ENCODE results near the gene HMGCS2.
"Not testable (repeated sequence)": the region's sequence is repeated elsewhere in the genome, so short reads cannot be mapped to it uniquely, and the experiment has no call there.

Gene HMGCS2

GRCh38 chr1:119787776-119788175 lies 19.1 kb upstream of the HMGCS2 start:
- no peak for DNase-seq (ENCODE audit: low read depth)

GRCh38 chr1:119786473-119787050 lies 17.9 kb upstream of the HMGCS2 start:
- not testable (repeated sequence) for DNase-seq (ENCODE audit: low read depth)

DNA sequence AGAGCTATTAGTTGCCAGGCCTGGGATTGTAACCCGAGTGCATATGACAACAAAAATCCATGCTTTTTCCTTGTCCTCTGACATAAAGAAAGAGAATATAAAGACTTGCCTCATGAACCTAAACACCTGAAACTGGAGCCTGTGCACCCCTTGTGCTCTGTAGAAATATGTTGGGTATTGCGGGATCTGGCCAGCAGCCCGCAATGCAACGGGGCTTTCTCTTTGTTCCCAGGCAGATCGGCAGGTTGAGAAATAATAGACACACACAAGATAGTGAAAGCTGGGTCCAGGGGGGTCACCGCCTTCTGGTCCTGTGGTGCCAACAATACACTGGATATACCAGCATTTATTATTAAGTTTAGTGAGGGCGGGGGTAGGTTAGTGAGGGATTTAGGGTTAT lies 17.3 kb upstream of the HMGCS2 start:
- not testable (repeated sequence) for DNase-seq (ENCODE audit: low read depth)

DNA sequence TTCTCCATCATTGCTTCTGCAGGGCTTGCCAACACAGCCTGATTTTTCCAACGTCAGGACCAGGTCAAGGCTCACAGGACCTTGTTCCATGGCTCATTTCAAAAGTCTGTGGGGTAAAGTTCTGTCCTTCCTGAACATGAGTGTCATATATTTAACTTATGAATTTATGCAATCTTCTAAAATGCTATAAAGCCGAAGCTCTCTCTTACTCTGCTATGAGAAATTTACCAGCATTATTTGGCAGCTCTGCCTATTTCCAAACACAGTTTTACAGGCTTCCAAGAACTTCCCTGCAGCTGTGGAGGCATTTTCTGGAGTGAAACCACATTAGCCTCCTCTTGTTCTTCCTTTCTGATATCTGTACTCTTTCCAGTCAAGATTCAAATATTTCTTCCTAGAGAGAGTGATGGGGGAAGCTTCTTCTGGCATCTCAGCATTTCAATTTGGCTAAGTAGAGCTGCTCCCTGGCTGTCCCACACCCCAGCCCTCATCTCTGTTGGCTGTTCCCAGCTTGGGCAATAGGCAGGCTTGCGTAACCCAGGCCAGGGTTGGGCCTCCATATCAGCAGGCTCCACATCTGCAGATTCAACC lies 15.6 kb upstream of the HMGCS2 start:
- no peak for DNase-seq (ENCODE audit: low read depth)

- DNase-seq (ENCODE audit: low read depth): no peak
These were observed 14.9 kb upstream of the HMGCS2 start for GRCh38 chr1:119783354-119784185.

DNA sequence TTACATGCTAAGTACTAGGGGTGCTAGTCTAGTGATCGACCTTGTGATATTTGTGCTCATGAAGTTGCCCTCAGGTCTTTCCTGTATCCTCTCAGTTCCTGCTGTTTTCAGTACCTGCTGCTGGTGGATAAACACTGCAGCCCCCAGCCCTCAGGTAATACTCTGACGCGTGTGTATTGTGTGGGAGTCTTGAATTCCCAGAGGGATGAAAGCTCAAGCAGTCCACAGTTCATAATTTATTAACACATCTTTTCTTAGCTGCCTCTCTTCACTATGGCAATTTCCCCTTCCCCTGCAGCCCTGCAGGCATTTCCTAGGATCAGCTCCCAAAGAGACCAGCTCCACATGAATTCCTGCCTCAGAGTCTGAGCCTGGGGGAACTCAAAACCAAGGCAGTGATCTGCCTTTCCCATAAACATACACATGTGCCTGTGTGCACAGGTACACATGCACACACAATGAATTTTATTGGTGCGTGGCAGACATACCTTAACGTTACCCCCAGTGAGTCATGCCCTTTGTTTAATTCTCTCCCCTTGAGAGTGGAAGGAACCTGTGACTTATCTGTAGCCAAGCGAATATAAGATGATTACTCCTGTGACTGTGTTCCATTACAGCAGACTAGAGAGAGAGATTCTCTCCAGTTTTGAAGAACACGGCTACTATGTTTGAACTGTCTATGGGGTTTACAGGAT lies 14.1 kb upstream of the HMGCS2 start:
- DNase-seq (ENCODE audit: low read depth): no peak

DNA sequence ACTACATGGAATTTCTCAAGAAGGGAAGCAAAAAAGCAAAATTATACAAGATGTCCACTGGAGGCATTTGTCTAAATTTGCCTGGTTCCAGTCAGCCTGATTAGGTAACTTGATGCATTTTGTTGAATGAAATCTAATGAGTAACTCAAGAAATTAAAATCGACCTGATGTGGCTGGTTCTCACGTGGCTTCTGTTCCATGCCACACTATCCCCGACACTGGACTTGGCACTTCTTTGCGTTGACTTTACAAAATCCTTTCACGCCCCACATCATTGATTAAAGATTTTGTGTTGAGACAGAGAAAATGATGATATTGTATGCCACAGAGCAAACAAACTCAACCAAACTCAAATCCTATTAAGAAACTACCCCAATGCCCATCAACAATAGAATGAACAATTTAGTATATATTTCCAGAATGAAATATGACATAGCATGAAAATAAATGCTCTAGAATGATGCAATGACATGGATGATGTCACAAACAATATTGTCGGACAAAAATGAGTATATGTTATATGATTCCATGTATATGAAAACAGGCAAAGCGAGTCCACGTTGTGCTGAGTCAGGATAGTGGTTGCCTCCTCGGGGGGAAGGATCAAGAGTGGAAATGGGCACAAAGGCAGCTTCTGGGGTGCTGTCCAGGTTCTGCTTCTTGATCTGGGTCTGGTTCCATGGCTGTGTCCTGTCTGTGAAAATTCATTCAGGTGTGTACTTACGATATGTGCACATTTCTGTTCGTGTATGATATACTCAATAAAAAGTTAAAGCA lies 12.9 kb upstream of the HMGCS2 start:
- no peak for DNase-seq (ENCODE audit: low read depth)

DNA sequence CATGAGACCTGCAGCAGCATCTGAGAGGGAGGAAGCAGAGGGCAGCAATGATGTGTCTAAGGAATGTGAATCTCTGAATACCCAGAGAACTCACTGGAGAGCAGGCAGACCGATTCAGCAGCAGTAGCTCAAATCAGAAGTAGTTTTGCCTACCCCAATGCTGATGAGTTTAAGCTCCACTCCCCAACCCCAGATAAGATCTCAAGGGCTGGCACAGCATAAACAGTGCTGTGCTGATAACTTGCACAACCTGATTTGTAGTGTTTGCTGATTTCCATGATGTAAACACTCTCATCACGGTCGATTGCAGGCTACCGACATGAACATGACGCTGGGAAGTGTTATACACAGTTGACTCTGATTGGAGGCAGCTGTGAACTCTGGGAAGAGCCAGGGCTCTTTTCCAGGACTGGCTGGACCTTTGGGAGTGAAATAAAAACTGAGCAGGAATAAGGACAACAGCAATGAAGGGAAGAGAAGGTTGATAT lies 11.2 kb upstream of the HMGCS2 start:
- peak; percentile 21 for DNase-seq (ENCODE audit: low read depth)

GRCh38 chr1:119778886-119779560 lies 10.3 kb upstream of the HMGCS2 start:
- no peak for DNase-seq (ENCODE audit: low read depth)

- DNase-seq (ENCODE audit: low read depth): no peak
These were observed 9.7 kb upstream of the HMGCS2 start for GRCh38 chr1:119778359-119778758.

GRCh38 chr1:119774746-119775490 lies 6.2 kb upstream of the HMGCS2 start:
- no peak for DNase-seq (ENCODE audit: low read depth)

DNA sequence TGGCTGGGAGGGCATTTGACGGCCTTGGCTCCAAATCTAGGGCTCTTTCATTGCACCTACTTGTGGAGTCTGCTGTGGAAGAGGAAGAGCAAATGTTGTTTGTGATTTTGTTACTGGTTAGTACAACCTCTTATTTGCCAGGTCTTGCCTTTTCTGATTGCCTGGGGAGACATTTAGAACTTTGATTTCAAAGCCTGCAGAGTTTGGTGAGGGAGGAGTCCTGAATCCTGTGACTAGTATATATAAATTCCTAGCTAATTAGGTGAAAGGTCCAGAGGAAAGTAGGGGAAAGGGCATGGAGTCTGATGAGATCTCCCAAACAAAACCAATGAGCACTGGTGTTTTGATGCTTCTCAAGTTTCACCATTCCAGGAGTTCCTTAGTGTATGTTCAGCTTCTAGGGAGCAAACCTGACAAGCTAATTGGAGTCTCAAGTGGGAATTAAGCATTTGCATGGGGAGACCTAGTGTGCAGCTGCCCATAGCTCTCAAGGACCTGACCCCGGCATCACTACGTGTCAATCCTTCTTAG lies 5.1 kb upstream of the HMGCS2 start:
- peak; percentile 68 for DNase-seq (ENCODE audit: low read depth)

DNA sequence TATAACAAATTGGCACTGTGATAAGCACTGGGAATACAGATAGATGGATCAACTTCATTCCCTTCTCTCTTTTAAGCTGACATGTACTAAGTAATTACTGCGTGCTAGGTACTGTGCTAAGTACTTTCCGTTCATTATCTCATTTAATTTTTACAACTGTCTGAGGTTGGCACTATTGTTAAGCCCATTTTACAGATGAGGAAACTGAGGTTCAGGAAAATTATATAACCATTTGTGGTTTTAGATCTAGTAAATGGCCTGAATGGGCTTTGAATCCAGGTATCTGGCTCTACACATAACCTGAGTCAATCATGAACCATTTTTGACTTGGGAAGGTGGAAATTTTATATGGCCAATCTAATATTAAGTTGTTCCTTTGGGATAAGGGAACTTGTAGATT lies 3.6 kb upstream of the HMGCS2 start:
- DNase-seq (ENCODE audit: low read depth): no peak

- no peak for DNase-seq (ENCODE audit: low read depth)
These were observed 3.1 kb upstream of the HMGCS2 start for GRCh38 chr1:119771770-119772169.

- DNase-seq (ENCODE audit: low read depth): no peak
These were observed 2.3 kb upstream of the HMGCS2 start for GRCh38 chr1:119771016-119771415.

DNA sequence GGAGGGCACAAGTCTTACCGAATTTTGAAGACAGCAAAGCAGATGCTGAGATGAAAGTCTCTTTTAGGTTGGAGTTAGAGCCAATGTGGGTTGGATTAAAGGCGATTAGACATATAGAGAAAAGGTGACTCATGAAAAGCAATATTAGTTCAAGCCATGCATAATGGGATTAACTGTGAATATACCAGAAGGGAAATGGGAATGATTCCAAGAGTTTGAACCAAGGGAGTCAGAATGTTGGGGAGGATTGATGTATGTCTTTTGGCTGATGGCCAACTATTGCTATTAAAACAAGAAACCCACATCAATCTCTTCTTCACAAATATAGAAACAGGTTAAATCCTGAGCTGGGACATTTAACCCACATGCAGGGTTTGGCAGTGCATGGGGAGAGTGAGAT lies 1.2 kb downstream of the HMGCS2 start:
- no peak for DNase-seq (ENCODE audit: low read depth)

GRCh38 chr1:119766374-119766794 lies 2.3 kb downstream of the HMGCS2 start:
- DNase-seq (ENCODE audit: low read depth): no peak

GRCh38 chr1:119764220-119764619 lies 4.5 kb downstream of the HMGCS2 start:
- DNase-seq (ENCODE audit: low read depth): no peak

GRCh38 chr1:119762953-119763352 lies 5.8 kb downstream of the HMGCS2 start:
- no peak for DNase-seq (ENCODE audit: low read depth)

DNA sequence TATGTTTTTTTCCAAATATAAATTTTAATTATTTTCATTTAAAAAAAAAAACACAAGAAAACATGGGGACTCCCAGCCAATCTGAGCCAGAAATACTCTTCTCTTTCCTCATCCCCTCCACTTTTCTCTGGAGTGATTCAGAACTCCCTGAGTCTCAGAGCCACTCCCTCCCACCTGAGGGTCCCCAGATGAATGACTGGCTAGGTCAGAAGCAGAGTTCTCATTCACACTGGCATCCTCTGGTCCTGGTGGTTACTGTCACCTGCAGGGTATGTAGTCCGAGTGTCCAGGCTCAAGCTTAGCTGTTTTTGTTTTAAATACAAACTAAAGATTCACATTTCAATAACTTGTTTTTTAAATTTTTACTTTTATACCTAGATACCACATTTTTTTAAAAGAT lies 6.3 kb downstream of the HMGCS2 start:
- DNase-seq (ENCODE audit: low read depth): no peak
